Upper lobe of right lung (tissue), 1 donor: ENCODE results near the gene TMEM204. TPM values are rescaled to one million over a fixed set of nuclear protein-coding genes. Genes with fewer than 3 reads are reported as not detected.

Experiments used
- ATAC-seq: fragments of 200-7000 bp; cut with Tn5 transposase; one replicate; pipeline ENCODE4 v1.9.1; 2020; ENCODE audit warnings: mild to moderate bottlenecking, moderate library complexity
- DNase-seq: peaks from one replicate; pipeline ENCODE4 v3.0.0-alpha.2; 2020
- H3K27ac ChIP-seq: fragments of 200-600 bp; one replicate; pipeline ENCODE4 v1.8.0; 2022
- H3K27me3 ChIP-seq: fragments of 200-600 bp; one replicate; pipeline ENCODE4 v1.8.0; 2022; ENCODE audit warnings: mild to moderate bottlenecking
- H3K36me3 ChIP-seq: fragments of 200-600 bp; one replicate; pipeline ENCODE4 v1.8.0; 2022
- H3K4me1 ChIP-seq: fragments of 200-600 bp; one replicate; pipeline ENCODE4 v1.8.0; 2022
- H3K4me3 ChIP-seq: fragments of 200-600 bp; one replicate; pipeline ENCODE4 v1.8.0; 2022; ENCODE audit warnings: mild to moderate bottlenecking
- H3K9me3 ChIP-seq: fragments of 200-600 bp; one replicate; pipeline ENCODE4 v1.8.0; 2022
- CTCF ChIP-seq: fragments of 200-600 bp; IDR thresholded peaks from one replicate; pipeline ENCODE4 v1.8.0; 2022; ENCODE audit warnings: antibody characterized with exemption
- intact Hi-C: fragments of 100-400 bp; cut with DNase I; formaldehyde crosslinking; loops from one replicate; pipeline ENCODE4 v1.11.0; 2022
- total RNA-seq: library from RNA; stranded (reverse); fragmentation: NEBNext Ultra II Directional; extraction: Animal tissue kit (Norgen Biotek cat#: 25700); gene quantifications from one replicate; pipeline ENCODE4 v1.2.1, GENCODE V29; 2021
- donor health status: DM: no; HTN: yes; CAD: no; lungs with severe emphysema.

The TMEM204 gene
- total RNA-seq, 1 donor from 2014 or later, result 69.2 TPM

DNA sequence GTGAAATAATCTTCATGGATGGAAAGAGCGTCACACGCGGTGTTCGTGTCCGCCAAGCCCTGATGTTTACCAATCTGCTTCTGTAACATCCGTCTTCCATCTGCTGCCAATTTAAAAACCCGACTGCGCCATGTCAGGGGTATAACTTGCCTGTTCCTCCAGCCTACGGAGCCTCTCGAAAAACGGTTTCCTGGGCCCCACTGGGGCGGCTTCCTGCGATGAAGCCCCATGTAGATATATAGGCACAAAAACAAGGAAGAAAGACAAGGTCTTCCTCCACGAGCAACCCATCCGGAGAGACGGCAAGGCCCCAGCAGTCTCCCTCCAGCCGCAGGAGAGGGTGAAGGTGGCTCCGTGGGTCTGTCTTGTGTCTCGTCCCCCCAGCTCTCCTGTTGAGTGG, 44.8 kb upstream of the TMEM204 start, which contains the start of gene PTX4:
Gene PTX4, minus strand, starts transcription at position 326 of the 400 bp plus-strand sequence. Its CDS starts 35 bp downstream, at position 291.
- ATAC-seq (no peak), DNase-seq (no peak)
- peaks cover 9% of the 10 kb centered on the region for H3K4me1 ChIP-seq
- H3K4me3 ChIP-seq, result no peak within 1 kb of the TSS
- H3K9me3 ChIP-seq, result no peaks in the 10 kb centered on the region
- no peaks in the 10 kb centered on the region for H3K27me3 ChIP-seq
- H3K27ac ChIP-seq, result no peak within 1 kb of the TSS
- intact Hi-C loops, result no loop called here
- no peak for TF ChIP-seq CTCF
- no peaks in the 10 kb centered on the region for H3K36me3 ChIP-seq

DNA sequence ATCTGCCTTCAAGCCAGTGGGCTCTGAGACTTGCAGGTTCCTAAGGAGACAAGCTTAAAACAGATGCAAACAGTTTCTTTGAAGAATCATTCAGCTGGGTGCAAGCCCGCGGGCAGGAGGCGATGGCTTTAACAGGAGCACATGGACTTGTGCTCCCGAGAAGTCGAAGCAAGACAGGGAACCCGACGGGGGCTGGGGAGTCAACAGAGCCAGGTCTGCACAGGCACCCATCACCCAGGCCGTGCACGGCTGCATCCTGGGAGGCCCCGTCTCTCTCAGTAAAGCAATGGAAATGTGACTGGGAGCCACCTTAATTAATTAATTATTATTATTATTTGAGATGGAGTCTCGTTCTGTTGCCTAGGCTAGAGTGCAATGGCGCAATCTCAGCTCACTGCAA, 44.4 kb upstream of the TMEM204 start:
- intact Hi-C loops, result no loop called here
- TF ChIP-seq CTCF, result no peak
- no peak overlapping the region for H3K27ac ChIP-seq
- ATAC-seq, result no peak
- H3K36me3 ChIP-seq, result no peaks in the 10 kb centered on the region
- no peak overlapping the region for H3K4me3 ChIP-seq
- no peak for DNase-seq
- no peaks in the 10 kb centered on the region for H3K9me3 ChIP-seq
- H3K27me3 ChIP-seq, result no peaks in the 10 kb centered on the region
- peaks cover 13% of the 10 kb centered on the region for H3K4me1 ChIP-seq

DNA sequence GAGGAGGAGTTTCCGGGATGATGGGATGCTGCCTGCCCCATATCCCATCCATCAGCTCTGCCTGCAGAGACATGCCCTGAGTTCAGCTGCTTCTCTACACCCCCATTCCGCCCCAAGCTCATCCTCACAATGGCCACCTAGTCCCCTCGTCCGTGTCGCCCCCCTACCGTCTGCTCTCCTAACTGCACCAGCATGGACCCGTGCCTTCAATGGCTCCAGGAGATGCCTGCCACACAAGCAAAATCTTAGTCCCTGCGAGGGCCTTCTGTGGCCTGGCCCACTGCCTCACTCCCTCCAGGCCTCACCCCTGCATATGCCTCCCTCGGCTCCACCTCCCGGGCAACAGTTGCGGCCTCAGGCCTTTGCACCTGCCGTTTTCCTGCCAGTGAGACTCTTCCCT, 42.1 kb upstream of the TMEM204 start:
- Histone ChIP-seq H3K36me3 (peaks cover 9% of the 10 kb centered on the region), H3K4me1 (peaks cover 19% of the 10 kb centered on the region), H3K4me3 (no peak overlapping the region), H3K9me3 (no peaks in the 10 kb centered on the region), H3K27ac (no peak overlapping the region), H3K27me3 (no peaks in the 10 kb centered on the region)
- ATAC-seq (no peak), DNase-seq (no peak)
- intact Hi-C loops, result loop anchor here (10.0 kb wide), 1 partner anchor 63 kb away; no protein-coding TSS in a partner anchor
- TF ChIP-seq CTCF, result no peak

GRCh38 chr16:1492082-1492922, 41.2 kb upstream of the TMEM204 start:
- DNase-seq (no peak), ATAC-seq (no peak)
- H3K4me3 ChIP-seq, result peak overlapping the region; percentile 77
- peaks cover 9% of the 10 kb centered on the region for H3K36me3 ChIP-seq
- intact Hi-C loops, result loop anchor here (10.0 kb wide), 1 partner anchor 62 kb away; no protein-coding TSS in a partner anchor
- no peaks in the 10 kb centered on the region for H3K27me3 ChIP-seq
- H3K4me1 ChIP-seq, result peaks cover 19% of the 10 kb centered on the region
- peak overlapping the region; percentile 90 for H3K27ac ChIP-seq
- no peaks in the 10 kb centered on the region for H3K9me3 ChIP-seq
- no peak for TF ChIP-seq CTCF

- Histone ChIP-seq H3K4me3 (peak within 1 kb of the TSS; percentile 77), H3K27ac (peak within 1 kb of the TSS; percentile 90), H3K4me1 (peaks cover 19% of the 10 kb centered on the region), H3K36me3 (peaks cover 9% of the 10 kb centered on the region), H3K9me3 (no peaks in the 10 kb centered on the region), H3K27me3 (no peaks in the 10 kb centered on the region)
- no peak for TF ChIP-seq CTCF
- DNase-seq (peak; percentile 92), ATAC-seq (peak; percentile 95)
- intact Hi-C loops, result loop anchor here (10.0 kb wide), 1 partner anchor 62 kb away; no protein-coding TSS in a partner anchor
Observed at GRCh38 chr16:1492923-1493745, 40.3 kb upstream of the TMEM204 start, which contains the start of gene TELO2. Gene TELO2, plus strand, starts transcription at chr16:1493360. Its CDS starts 922 bp downstream, at chr16:1494282.
